ENCODE measurements around the gene C10orf95.

- TF ChIP-seq CTCF (IDR thresholded peaks at IDR 0.05) (no peak), POLR2A (IDR thresholded peaks at IDR 0.05) (no peak), POLR2AphosphoS5 (IDR thresholded peaks at IDR 0.05) (no peak), EP300 (IDR thresholded peaks at IDR 0.05) (no peak)
Measured at GRCh38 chr10:102416695-102417094, 34.6 kb downstream of the C10orf95 start.
